K562 (cell line): ENCODE measurements around the gene GPSM3. TPM values are rescaled to one million over a fixed set of nuclear protein-coding genes. Genes with fewer than 3 reads are reported as not detected.
A peak's percentile ranks its signal among the peaks of the same experiment; 100 is the strongest.

ENCODE experiments used
- ATAC-seq: fragments of 200-7000 bp; cut with Tn5 transposase; 3 replicates; pipeline ENCODE4 v1.9.1; 2020; ENCODE audit warnings: moderate library complexity
- BruUV-seq: library from RNA; stranded (reverse); fragments of 400-500 nt; replicated peaks from 2 replicates; lab custom pipeline; 2021; lab: Mats Ljungman, UMichigan
- CTCF ChIA-PET: fragments of 300-600 bp; formaldehyde crosslinking; extraction: SDS; loops from one replicate; lab custom pipeline; 2021; ENCODE audit warnings: low intra/inter-chr PET ratio; lab: Yijun Ruan, JAX
- POLR2A ChIA-PET: fragments of 300-600, 350-650 bp; sonication (Branson Sonifier 250); formaldehyde crosslinking; extraction: SDS; loops from one replicate; lab custom pipeline; 2021; ENCODE audit warnings: antibody characterized with exemption, inconsistent platforms; lab: Yijun Ruan, JAX
- DNase-seq, 4 experiments: peaks; one replicate each; pipeline versions ENCODE4 v3.0.0 to v3.0.0-alpha.2; 2011 to 2018; ENCODE audit warnings: low spot score in 3 of 4, mixed read lengths in 3 of 4; ENCODE audit errors: extremely low read depth in 1 of 4
- FAIRE-seq: peaks from 2 replicates; lab custom pipeline; 2011; peaks lifted over from hg19 to GRCh38; lab: Jason Lieb, UNC
- H2AFZ ChIP-seq: 2 replicates; pipeline ENCODE4 v1.6.0; 2011; ENCODE audit warnings: low read depth, low read length, control low read depth, inconsistent platforms
- H3K27ac ChIP-seq: fragments of 200-600 bp; 3 replicates; pipeline ENCODE4 v1.8.0; 2011; ENCODE audit warnings: low read depth, mild to moderate bottlenecking, control low read depth, inconsistent platforms, low read length, moderate library complexity, mixed read lengths; ENCODE audit errors: extremely low read depth
- H3K27me3 ChIP-seq, 2 experiments: fragments of 300-600 bp in 1 of 2; 2 replicates in 1 of 2; 3 replicates in 1 of 2; pipeline versions ENCODE4 v1.6.0 to v1.8.0; 2011; ENCODE audit warnings: inconsistent platforms in 2 of 2, low read length in 2 of 2, mild to moderate bottlenecking in 1 of 2, mixed read lengths in 1 of 2, moderate library complexity in 1 of 2; ENCODE audit not compliant: control insufficient read depth in 2 of 2, insufficient read depth in 2 of 2
- H3K36me3 ChIP-seq: fragments of 300-600 bp; 3 replicates; pipeline ENCODE4 v1.8.0; 2011; ENCODE audit warnings: mild to moderate bottlenecking, low read length, inconsistent platforms; ENCODE audit not compliant: control insufficient read depth, insufficient read depth
- H3K4me1 ChIP-seq, 2 experiments: fragments of 200-600 bp in 1 of 2; replicated peaks in 1 of 2; 2 replicates in 1 of 2; 3 replicates in 1 of 2; pipeline versions ENCODE4 v1.5.1 to v1.8.0; 2011; ENCODE audit warnings: inconsistent platforms in 2 of 2, low read length in 2 of 2, mild to moderate bottlenecking in 1 of 2, mixed read lengths in 1 of 2, moderate library complexity in 1 of 2; ENCODE audit not compliant: control insufficient read depth in 2 of 2, insufficient read depth in 2 of 2
- H3K4me2 ChIP-seq: 2 replicates; pipeline ENCODE4 v1.6.1; 2011; ENCODE audit warnings: low read length, control low read depth, inconsistent platforms, mixed read lengths; ENCODE audit not compliant: insufficient read depth
- H3K4me3 ChIP-seq: fragments of 200-600 bp; sonication (generic), shearing (Covaris generic); 2 replicates; pipeline ENCODE4 v1.5.1; 2016; ENCODE audit warnings: control low read depth, inconsistent platforms
- H3K79me2 ChIP-seq: fragments of 200-600 bp; 3 replicates; pipeline ENCODE4 v1.8.0; 2011; ENCODE audit warnings: low read length, inconsistent platforms; ENCODE audit not compliant: control insufficient read depth, insufficient read depth
- H3K9ac ChIP-seq, 2 experiments: 2 replicates each; pipeline versions ENCODE4 v1.6.0 to v1.6.1; 2011; ENCODE audit warnings: low read depth in 2 of 2, low read length in 2 of 2, control low read depth in 1 of 2, inconsistent platforms in 1 of 2, mild to moderate bottlenecking in 1 of 2, mixed read lengths in 1 of 2; ENCODE audit not compliant: insufficient read depth in 1 of 2
- H3K9me1 ChIP-seq: one replicate; pipeline ENCODE4 v1.6.0; 2011; ENCODE audit warnings: inconsistent platforms, mild to moderate bottlenecking, low read length, moderate library complexity; ENCODE audit not compliant: control insufficient read depth, insufficient read depth
- H3K9me3 ChIP-seq: replicated peaks from 2 replicates; pipeline ENCODE4 v1.5.1; 2011; ENCODE audit warnings: low read depth, low read length, inconsistent platforms; ENCODE audit not compliant: control insufficient read depth, insufficient read depth
- H4K20me1 ChIP-seq: replicated peaks from 2 replicates; pipeline ENCODE4 v1.6.1; 2011; ENCODE audit warnings: low read length, inconsistent platforms, mixed read lengths; ENCODE audit not compliant: control insufficient read depth, insufficient read depth
- C11orf30 ChIP-seq: fragments of 450-650 bp; IDR thresholded peaks from 2 replicates; pipeline ENCODE4 v1.6.1; 2016; ENCODE audit warnings: low read depth, mild to moderate bottlenecking
- MAFF ChIP-seq: IDR thresholded peaks from 2 replicates; pipeline ENCODE4 v1.6.1; 2012; ENCODE audit warnings: low read length, improper control_type of control experiment
- MAFG ChIP-seq: fragments of 450-650 bp; conservative IDR thresholded peaks from 2 replicates; pipeline ENCODE4 v1.6.1; 2016; ENCODE audit warnings: missing genetic modification characterization, missing compliant biosample characterization
- MAFK ChIP-seq: IDR thresholded peaks from 2 replicates; pipeline ENCODE4 v1.6.1; 2011; ENCODE audit warnings: low read length, improper control_type of control experiment
- ZNF316 ChIP-seq: fragments of 450-650 bp; IDR thresholded peaks from 2 replicates; pipeline ENCODE4 v1.6.1; 2016
- WGBS: fragments of 100-300 bp; shearing (Covaris generic); methylation state at CpG from one replicate; pipeline ENCODE4 v1.1.6; 2016; ENCODE audit warnings: low coverage, mixed read lengths; ENCODE audit not compliant: insufficient coverage; ENCODE audit errors: missing lambda C conversion rate; 5-methylcytosine and 5-hydroxymethylcytosine counted together
- in situ Hi-C: fragments of 300-500 bp; cut with MboI; formaldehyde crosslinking; loops from 4 replicates; pipeline ENCODE4 v1.15.0; 2018; ENCODE audit warnings: inconsistent platforms, mixed read lengths
- intact Hi-C: fragments of 100-400 bp; cut with micrococcal nuclease; formaldehyde crosslinking; loops from 2 replicates; pipeline ENCODE4 v1.14.2; 2022
- polyA plus RNA-seq, 8 experiments: library from polyadenylated mRNA; depleted of rRNA in 4 of 8; stranded (reverse) in 5 of 8; unstranded in 3 of 8; fragments of >200 nt; fragmentation: Nextera tagmentation in 2 of 8; fragmentation: Illumina TruSeq in 1 of 8; extraction: Ambion mirVana in 2 of 8; extraction: Trizol in 1 of 8; gene quantifications; 2 replicates each; pipeline versions ENCODE4 v1.2.1 to v1.2.3, GENCODE V29; 2011 to 2014; ENCODE audit warnings: inconsistent platforms in 1 of 8, missing spikeins in 1 of 8
- total RNA-seq, 7 experiments: library from RNA; depleted of rRNA in 6 of 7; stranded (reverse); fragments of >200 nt in 6 of 7; fragmentation: Illumina TruSeq in 2 of 7; extraction: Trizol in 2 of 7; gene quantifications; 2 replicates each; pipeline versions ENCODE4 v1.2.1 to v1.2.3, GENCODE V29; 2011 to 2021; ENCODE audit warnings: low replicate concordance in 1 of 7
- TF ChIP-seq, protein P1 (sequence below): fragments of 250-450 bp; sonication (Bioruptor Pico); IDR thresholded peaks from 2 replicates; pipeline ENCODE4 v1.4.0; 2020

GPSM3 gene
- total and polyA plus RNA-seq, 9 of the 15 experiments (the other 6 are each of a cell fraction or from before 2014, with no cell fraction given): 5.3 to 42.6 (median 24.4) TPM

DNA sequence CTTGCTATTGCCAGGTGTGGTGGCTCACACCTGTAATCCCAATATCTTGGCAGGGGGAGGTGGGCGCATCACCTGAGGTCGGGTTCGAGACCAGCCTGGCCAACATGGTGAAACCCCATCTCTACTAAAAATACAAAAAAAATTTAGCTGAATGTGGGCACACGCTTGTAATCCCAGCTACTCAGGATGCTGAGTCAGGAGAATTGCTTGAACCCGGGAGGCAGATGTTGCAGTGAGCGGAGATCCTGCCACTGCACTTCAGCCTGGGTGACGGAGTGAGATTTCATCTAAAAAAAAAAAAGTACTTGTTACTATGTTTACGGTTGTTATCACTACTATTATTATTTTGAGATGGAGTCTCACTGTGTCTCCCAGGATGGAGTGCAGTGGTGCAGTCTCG lies 35.6 kb downstream of the GPSM3 start:
- BruUV-seq: no TSS peak
- POLR2A ChIA-PET: interaction anchor here (0.7 kb wide), 1 partner anchor 1081 kb away, joined by 3 read pairs; no protein-coding TSS in a partner anchor
- Histone ChIP-seq H3K27me3 (no peaks in the 10 kb centered on the region), H3K36me3 (peaks cover 46% of the 10 kb centered on the region), H3K9me3 (no peaks in the 10 kb centered on the region), H3K4me3 (no peak overlapping the region), H3K9ac (no peak overlapping the region), H3K4me2 (no peak overlapping the region), H3K9me1 (no peaks in the 10 kb centered on the region), H3K79me2 (peaks cover 44% of the 10 kb centered on the region), H4K20me1 (no peaks in the 10 kb centered on the region), H3K4me1 (peaks cover 25 to 42% of the 10 kb centered on the region in 2 experiments; a peak in 4 of 5 replicates), H2AFZ (no peak overlapping the region)
- CTCF ChIA-PET: no interaction called here
- DNase-seq: no peak
- TF ChIP-seq, protein P1, sequence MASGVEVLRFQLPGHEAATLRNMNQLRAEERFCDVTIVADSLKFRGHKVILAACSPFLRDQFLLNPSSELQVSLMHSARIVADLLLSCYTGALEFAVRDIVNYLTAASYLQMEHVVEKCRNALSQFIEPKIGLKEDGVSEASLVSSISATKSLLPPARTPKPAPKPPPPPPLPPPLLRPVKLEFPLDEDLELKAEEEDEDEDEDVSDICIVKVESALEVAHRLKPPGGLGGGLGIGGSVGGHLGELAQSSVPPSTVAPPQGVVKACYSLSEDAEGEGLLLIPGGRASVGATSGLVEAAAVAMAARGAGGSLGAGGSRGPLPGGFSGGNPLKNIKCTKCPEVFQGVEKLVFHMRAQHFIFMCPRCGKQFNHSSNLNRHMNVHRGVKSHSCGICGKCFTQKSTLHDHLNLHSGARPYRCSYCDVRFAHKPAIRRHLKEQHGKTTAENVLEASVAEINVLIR (CRISPR knock-in tag): no peak
- TF ChIP-seq ZNF316 (peak; percentile 80), MAFK (peak; percentile 55; the same call in 1 of the 2 replicates), MAFG (tag) (peak; percentile 66), C11orf30 (peak; percentile 75), MAFF (peak; percentile 36; the same call in 1 of the 2 replicates)
- TF ChIP-seq, all 486 proteins: peak for 5
- no peak for FAIRE-seq
- in situ Hi-C loops: no loop called here
- 94% methylated on average over 9 of the region's 9 CpGs for WGBS
- ATAC-seq: no peak
- intact Hi-C loops: no loop called here
- H3K27ac ChIP-seq: no peak overlapping the region
